NCI-H524 (cell line): ENCODE measurements around the gene C14orf180.
"Not testable (repeated sequence)": the region's sequence is repeated elsewhere in the genome, so short reads cannot be mapped to it uniquely, and the experiment has no call there.

Source experiments
- DNase-seq, 2 experiments: peaks; one replicate each; lab custom pipeline; 2025; lab: John Stamatoyannopoulos, UW

C14orf180 gene

DNA sequence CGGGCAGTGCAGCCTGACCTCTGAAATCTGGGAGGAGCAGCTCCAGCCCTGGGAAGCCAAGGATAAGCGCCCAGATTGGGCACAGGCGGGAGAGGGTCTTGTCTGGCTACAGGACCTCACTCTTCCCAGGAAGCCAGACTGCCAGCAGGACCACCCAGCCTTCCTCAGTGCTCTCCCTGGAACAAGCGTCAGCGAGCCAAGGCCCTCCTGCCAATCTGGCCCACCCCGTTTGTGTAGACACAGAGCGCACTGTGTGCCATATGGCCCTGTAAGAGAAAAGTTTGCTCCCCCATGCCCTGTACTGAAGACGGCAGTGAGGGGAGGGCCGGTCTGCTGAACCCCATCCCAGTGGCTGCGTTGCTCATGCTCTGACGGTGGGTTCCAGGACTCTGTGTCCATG, 1.2 kb upstream of the C14orf180 start:
- peak; percentile 32 to 78 for DNase-seq

DNA sequence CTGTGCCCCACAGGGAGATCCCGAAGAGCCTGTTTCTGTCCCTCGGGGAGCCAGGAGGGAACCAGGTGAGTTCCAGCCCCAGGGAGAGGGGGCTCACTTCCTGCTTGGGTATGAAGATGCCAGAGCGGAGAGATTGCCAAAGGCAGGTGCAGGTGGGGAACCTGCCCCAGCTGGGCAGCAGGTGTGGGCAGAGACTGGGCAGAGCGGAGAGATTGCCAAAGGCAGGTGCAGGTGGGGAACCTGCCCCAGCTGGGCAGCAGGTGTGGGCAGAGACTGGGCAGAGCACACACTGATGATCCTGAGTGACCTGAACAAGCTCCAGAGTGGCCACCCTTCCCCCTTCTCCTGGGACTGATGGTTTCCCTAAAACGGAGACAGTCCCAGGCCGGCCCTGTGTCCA, 375 bp downstream of the C14orf180 start:
- DNase-seq = not testable (repeated sequence)

DNA sequence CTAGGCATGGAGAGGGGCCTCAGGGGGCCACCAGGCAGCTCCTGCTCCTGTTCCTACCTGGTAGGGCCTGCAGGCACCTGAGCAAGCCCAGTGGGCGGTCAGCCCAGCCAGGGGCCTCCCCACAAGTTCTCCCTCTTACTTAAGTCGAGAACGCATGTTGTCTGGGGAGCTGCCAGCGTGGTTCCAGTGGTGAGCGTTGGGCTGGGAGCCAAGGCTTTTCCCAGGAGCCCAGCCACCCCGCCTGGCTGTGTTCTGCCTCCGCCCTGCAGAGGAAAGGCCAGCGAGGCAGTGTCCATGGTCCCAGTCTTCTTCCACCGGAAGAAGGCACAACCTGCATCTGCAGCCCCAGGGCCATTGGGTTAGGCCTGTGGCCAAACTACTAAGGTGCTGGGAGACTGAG, 1.4 kb downstream of the C14orf180 start:
- no peak for DNase-seq

- DNase-seq = no peak
These were observed 2.0 kb downstream of the C14orf180 start for GRCh38 chr14:104581521-104581920.

DNA sequence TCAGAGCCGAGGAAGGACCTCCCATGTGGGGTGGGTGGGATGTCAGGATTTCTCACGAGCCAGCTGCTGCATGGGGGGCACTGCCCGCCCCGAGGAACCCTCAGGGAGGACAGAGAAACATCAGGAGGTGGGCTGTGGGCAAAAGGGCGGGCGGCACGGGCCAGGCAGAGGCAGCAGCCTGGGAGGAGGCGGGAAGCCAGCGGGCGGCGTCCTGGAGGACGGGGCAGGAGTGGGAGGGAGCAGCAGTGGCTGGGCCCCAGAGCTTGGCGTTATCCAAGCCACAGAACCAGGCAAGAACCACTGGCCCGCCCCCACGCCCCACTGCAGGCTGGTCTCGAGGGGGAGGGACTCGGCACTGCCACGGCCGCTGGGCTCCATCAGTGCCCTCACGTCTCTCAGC, 2.4 kb downstream of the C14orf180 start:
- DNase-seq = no peak

DNA sequence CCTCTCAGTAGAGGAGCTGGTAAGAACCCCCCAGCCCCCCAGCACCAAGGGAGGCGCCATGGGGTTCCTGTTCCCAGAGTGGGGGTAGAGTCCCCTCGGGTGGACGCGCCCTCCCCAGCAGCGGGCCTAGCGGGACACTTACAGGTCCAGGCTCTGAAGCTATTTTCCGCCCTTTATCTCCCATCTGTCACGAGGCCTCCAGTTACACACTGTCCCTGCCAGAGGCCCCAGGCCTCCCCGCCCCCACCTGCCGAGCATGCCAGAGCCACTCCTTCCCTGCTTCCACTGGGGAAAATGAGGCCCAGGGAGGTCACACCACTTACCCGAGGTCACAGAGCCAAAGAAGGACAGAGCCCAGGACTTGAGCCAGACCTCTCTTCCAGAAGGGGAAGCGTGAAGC, 3.1 kb downstream of the C14orf180 start:
- DNase-seq = peak; percentile 33 to 62

GRCh38 chr14:104583424-104584306, 4.1 kb downstream of the C14orf180 start:
- no peak for DNase-seq

- DNase-seq = no peak
These were observed 5.0 kb downstream of the C14orf180 start for GRCh38 chr14:104584557-104584956.

- no peak for DNase-seq
These were observed 6.6 kb downstream of the C14orf180 start for GRCh38 chr14:104585966-104586697.

GRCh38 chr14:104586832-104587620, 7.5 kb downstream of the C14orf180 start:
- DNase-seq = peak in 1 of 2 experiments; percentile 65

GRCh38 chr14:104587641-104588040, 8.1 kb downstream of the C14orf180 start:
- DNase-seq = no peak

- no peak for DNase-seq
These were observed 8.7 kb downstream of the C14orf180 start for GRCh38 chr14:104588066-104588857.

- DNase-seq = no peak
These were observed 10.0 kb downstream of the C14orf180 start for GRCh38 chr14:104589338-104590195.

GRCh38 chr14:104590240-104590965, 10.8 kb downstream of the C14orf180 start:
- no peak for DNase-seq

- no peak for DNase-seq
These were observed 11.5 kb downstream of the C14orf180 start for GRCh38 chr14:104591031-104591430.

- DNase-seq = no peak
These were observed 12.1 kb downstream of the C14orf180 start for GRCh38 chr14:104591506-104592291.

DNA sequence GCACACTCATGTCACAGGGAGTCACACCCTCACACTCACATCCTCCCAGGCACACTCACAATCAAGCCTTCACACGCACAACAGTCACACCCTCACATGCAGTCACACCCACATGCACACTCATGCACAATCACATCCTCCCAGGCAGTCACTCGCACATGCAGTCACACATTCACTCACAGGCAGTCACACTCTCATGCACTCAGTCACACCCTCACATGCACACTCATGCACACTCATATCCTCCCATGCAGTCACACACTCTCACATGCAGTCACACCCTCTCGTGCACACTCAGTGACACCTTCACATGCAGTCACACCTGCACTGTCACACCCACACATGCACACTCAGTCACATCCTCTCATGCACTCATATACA, 12.7 kb downstream of the C14orf180 start:
- DNase-seq = no peak

- peak in 1 of 2 experiments; percentile 43 for DNase-seq
These were observed 13.2 kb downstream of the C14orf180 start for GRCh38 chr14:104592785-104593184.

DNA sequence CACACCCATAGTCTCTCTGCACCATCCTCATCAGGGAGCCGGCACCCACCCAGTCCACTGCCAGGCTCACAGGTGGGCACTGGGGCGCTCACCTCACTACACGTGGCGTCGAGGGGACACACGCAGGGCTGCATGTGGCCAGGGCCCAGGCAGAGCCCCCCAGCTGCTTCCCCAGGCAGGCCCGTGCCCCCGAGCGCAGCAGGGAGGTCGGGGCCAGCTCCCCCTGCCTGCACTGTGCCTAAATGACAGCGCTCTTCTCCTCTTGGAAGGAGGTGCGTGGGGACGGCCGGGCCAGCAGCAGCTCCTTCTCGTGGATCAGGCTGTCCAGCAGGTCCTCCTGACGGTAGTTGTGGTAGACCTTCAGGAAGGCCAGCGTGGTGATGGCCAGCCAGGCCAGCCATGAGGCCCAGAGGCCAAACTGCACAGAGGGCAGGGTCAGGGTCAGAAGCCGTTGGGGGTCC, 13.7 kb downstream of the C14orf180 start:
- DNase-seq = peak in 1 of 2 experiments; percentile 23
